Mesodermal cell (in vitro differentiated cells): ENCODE data around the gene FANCE.
"Not testable (repeated sequence)": the region's sequence is repeated elsewhere in the genome, so short reads cannot be mapped to it uniquely, and the experiment has no call there.

Experiments used
- H3K27ac ChIP-seq: 2 replicates; pipeline ENCODE4 v1.7.0; 2013; ENCODE audit warnings: mild to moderate bottlenecking, low read depth, low read length, moderate library complexity; ENCODE audit not compliant: severe bottlenecking
- H3K36me3 ChIP-seq: 2 replicates; pipeline ENCODE4 v1.7.1; 2013; ENCODE audit warnings: mild to moderate bottlenecking, low read length, moderate library complexity; ENCODE audit not compliant: control insufficient read depth, insufficient read depth
- H3K4me1 ChIP-seq: one replicate; pipeline ENCODE4 v1.7.1; 2013; ENCODE audit warnings: mild to moderate bottlenecking, low read length; ENCODE audit not compliant: insufficient read depth, control insufficient read depth, poor library complexity, severe bottlenecking
- H3K4me3 ChIP-seq: 2 replicates; pipeline ENCODE4 v1.7.0; 2013; ENCODE audit warnings: low read length, control low read depth, mild to moderate bottlenecking; ENCODE audit not compliant: insufficient read depth, poor library complexity, severe bottlenecking; ENCODE audit errors: extremely low read depth
- H3K9me3 ChIP-seq: 2 replicates; pipeline ENCODE4 v1.7.1; 2013; ENCODE audit warnings: mild to moderate bottlenecking, low read length, moderate library complexity; ENCODE audit not compliant: control insufficient read depth
- WGBS, 2 experiments: methylation state at CpG; one replicate each; pipeline ENCODE4 v1.1.5; 2013; ENCODE audit warnings: missing lambda C conversion rate in 2 of 2; ENCODE audit not compliant: insufficient coverage in 2 of 2; 5-methylcytosine and 5-hydroxymethylcytosine counted together

FANCE gene

DNA sequence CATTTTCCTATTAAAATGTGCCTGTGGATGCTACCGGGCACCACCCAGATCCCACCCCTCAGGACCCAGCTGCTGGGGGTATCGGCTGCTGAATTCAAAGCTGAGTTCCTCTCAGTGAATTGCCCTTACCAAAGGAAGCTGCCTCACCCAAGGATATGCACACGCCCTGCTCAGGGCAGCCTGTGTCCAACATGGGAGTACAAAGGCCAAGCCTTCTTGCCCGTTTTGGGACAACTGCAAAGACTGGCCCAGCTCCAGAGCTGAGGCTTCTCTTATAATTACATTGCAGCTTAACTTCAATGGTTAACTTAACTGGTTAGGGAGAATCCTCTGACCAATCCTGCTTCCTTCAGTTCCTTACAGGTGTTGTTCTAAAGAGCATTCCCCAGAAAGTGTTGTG is 19.8 kb upstream of the FANCE start:
- peaks cover 4% of the 10 kb centered on the region for H3K4me1 ChIP-seq
- H3K27ac ChIP-seq: no peak overlapping the region
- WGBS, 2 experiments: 91 to 94% methylated on average over 4 of the region's 4 CpGs
- H3K36me3 ChIP-seq: peaks cover 3% of the 10 kb centered on the region
- peaks cover 14% of the 10 kb centered on the region for H3K9me3 ChIP-seq
- H3K4me3 ChIP-seq: no peak overlapping the region

DNA sequence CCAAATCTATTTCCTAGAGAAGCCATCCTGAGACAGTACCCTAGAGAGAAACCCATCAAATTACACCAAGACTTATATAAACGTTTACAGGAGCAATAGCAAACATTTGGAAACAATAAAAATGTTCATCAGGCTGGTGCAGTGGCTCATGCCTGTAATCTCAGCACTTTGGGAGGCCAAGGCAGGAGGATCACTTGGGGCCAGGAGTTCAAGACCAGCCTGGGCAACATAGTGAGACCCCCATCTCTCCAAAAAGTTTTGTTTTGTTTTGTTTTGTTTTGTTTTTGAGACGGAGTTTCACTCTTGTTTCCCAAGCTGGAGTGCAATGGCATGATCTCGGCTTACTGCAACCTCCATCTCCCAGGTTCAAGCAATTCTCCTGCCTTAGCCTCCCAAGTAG is 19.4 kb upstream of the FANCE start:
- H3K9me3 ChIP-seq: peaks cover 14% of the 10 kb centered on the region
- not testable (repeated sequence) for H3K4me1 ChIP-seq, H3K4me3 ChIP-seq, H3K27ac ChIP-seq, H3K36me3 ChIP-seq
- WGBS, 2 experiments: 83 to 86% methylated on average over 1 to 3 of the region's 3 CpGs

DNA sequence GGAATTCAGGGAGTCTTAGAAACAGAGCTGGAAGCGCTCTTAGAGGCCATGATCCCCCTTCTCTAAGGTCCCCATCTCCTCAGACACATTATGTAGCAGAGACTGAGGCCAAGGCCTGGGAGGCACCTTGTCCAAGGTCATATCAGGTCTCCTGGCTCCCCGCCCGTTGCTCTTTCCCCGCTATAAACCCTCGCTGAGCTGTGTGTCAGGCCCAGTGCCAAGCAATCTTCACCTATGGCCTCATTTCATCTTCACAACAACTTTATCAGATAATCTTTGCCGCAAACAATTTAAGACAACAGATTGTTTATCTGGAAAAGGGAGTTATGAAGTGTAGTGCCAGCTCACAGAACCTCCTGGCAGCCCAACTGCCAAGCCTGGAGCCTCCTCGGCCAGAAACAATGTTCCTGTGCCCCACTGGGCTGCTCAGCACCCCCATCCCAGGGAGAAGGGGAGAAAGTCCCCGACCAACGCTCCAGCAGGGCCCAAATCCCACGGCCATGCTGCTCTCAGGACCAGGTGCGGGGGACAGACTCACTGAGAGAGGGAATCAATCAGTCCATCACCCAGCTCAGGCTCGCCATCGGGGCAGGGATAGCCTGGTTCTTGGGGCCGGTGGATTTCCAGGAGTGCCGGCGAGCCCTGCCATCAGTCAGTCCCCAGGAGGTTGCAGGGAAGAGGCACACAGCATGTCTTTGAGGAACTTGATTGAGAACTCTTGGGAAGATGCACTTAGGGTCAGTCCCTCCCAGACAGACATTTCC is 16.9 kb upstream of the FANCE start:
- no peak overlapping the region for H3K4me3 ChIP-seq
- WGBS, 2 experiments: 91 to 95% methylated on average over 13 to 15 of the region's 16 CpGs
- H3K36me3 ChIP-seq: no peaks in the 10 kb centered on the region
- no peaks in the 10 kb centered on the region for H3K4me1 ChIP-seq
- no peak overlapping the region for H3K27ac ChIP-seq
- H3K9me3 ChIP-seq: no peaks in the 10 kb centered on the region

DNA sequence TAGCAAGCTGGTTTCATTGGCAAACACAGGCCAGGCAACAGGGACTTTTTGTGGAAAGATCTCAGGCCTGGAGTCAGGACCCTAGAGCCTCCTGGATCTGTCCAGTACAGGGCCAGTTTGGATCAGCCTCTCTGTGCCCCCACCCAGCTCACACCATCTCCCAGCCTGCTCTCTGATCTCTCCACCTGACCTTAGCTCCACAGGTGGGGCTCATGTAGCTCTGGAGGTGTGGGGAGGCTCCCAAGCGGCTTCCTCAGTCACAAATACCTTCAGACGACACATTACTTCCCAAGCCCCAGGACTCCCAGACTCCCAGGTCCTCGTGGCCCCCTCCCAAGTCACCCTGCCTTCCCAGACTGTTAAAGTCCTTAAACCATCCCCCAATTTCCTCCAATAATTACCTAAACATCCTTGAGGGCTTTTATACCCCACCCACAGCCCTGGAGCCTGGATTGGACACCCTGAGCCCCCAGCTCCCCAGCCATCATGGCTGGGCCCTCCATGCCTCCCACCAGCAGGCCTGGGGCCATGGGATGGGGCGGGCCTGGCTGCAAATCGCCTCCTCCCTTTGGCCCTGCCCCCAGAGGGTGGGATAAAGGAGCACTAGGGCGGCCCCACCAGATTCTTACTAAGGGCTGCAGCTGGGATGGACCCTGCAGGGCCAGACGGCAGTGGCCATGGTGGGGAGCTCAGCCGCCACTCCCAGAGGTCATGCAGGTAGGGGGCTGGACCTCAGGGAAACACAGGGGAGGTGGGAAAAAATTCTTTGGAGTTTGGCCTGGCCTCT is 15.9 kb upstream of the FANCE start:
- Histone ChIP-seq H3K36me3 (no peaks in the 10 kb centered on the region), H3K9me3 (no peaks in the 10 kb centered on the region), H3K4me3 (no peak overlapping the region), H3K27ac (no peak overlapping the region), H3K4me1 (no peaks in the 10 kb centered on the region)
- 76 to 82% methylated on average over 4 to 8 of the region's 8 CpGs for WGBS, 2 experiments

DNA sequence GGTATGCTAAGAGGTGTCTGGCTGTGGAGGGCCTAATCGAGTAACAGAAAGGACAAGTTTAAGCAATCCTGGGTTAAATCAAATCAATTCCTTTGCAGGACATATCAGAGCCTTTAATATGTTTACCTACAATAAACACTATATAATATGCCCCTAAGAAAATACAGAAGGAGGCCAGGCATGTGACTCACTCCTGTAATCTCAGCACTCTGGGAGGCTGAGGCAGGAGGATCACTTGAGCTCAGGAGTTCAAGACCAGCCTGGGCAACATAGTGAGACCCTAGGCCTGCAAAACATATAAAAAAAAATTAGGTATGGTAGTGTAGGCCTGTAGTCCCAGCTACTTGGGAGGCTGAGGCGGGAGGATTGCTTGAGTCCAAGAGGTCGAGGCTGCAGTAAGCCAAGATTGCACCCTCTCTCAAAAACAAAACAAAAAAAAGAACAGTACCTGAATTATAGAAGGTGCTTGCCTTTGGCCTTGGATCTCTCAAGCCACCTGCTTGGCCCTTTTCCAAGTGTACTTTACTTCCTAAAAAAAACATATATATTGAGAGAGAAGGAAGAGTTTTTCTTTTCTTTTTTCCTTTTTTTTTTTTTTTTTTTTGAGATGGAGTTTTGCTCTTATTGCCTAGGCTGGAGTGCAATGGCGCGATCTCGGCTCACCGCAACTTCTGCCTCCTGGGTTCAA is 13.6 kb upstream of the FANCE start:
- WGBS, 2 experiments: 100% methylated on average over 1 of the region's 7 CpGs; no CpG with 5 or more reads in 1 of the 2 experiments
- not testable (repeated sequence) for H3K36me3 ChIP-seq, H3K9me3 ChIP-seq, H3K4me3 ChIP-seq, H3K27ac ChIP-seq, H3K4me1 ChIP-seq

DNA sequence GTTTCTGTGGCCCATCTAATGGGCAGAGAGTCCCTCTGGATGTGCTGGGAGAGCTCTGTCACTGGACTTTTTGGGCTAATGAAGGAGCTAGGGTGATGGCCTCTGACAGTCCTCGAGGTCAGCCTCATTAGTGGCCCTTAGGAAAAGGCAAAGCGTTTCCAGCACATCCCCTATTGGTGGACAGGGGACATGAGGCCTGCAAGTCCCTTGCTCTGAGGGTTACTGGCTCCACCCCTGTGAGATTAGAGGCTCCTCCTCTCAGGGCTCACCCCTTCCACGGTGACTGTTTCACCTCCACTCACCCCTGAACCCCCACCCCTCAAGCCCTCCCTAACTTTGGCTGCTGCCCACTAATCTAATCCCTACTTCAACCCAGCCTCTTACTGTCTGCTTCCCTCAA is 12.8 kb upstream of the FANCE start:
- no peak overlapping the region for H3K4me3 ChIP-seq
- H3K27ac ChIP-seq: no peak overlapping the region
- H3K9me3 ChIP-seq: no peaks in the 10 kb centered on the region
- H3K36me3 ChIP-seq: no peaks in the 10 kb centered on the region
- WGBS, 2 experiments: 37 to 53% methylated on average over 3 of the region's 3 CpGs
- no peaks in the 10 kb centered on the region for H3K4me1 ChIP-seq

DNA sequence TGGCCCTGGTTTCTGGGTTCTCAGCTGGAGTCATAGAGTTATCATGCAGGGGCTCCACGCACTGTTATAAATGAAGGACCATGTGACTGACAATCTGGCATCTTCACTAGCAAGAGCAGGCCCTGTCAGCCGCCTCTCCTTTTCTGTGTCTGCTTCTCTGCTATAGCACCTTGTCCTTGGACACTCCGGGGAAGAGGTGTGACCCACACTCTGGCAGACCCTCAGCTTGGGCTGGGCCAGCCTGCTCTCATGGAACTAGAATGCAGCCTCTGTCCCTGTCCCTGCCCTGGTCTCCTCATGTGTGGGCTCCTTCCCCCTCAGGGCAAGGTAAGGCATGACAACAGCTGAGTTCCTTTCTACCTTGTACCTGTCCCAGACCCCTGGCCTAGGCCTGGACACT is 10.9 kb upstream of the FANCE start:
- no peak overlapping the region for H3K4me3 ChIP-seq
- no peak overlapping the region for H3K27ac ChIP-seq
- WGBS, 2 experiments: 76 to 78% methylated on average over 3 of the region's 3 CpGs
- no peaks in the 10 kb centered on the region for H3K4me1 ChIP-seq
- no peaks in the 10 kb centered on the region for H3K9me3 ChIP-seq
- H3K36me3 ChIP-seq: no peaks in the 10 kb centered on the region

DNA sequence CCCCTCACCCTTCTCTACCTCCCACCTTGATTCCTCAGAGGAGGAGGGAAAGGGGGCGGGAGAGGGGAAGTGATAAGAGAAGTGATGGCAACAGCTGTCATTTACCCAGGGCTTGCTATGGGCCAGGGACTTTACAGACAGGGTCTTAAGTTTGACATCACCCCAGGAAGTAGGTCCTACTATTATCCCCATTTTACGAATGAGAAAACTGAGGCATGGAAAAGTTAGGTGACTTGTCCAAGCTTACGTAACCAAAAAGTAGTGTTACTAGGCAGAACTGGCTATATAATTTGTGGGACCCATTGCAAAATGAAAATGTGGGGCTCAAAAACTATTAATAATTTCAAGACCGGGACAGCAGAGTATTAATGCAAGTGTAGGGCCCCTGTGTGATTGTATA is 10.5 kb upstream of the FANCE start:
- Histone ChIP-seq H3K4me1 (no peaks in the 10 kb centered on the region), H3K4me3 (no peak overlapping the region), H3K36me3 (no peaks in the 10 kb centered on the region), H3K27ac (no peak overlapping the region), H3K9me3 (no peaks in the 10 kb centered on the region)
- WGBS, 2 experiments: 100% methylated on average over 3 of the region's 4 CpGs

DNA sequence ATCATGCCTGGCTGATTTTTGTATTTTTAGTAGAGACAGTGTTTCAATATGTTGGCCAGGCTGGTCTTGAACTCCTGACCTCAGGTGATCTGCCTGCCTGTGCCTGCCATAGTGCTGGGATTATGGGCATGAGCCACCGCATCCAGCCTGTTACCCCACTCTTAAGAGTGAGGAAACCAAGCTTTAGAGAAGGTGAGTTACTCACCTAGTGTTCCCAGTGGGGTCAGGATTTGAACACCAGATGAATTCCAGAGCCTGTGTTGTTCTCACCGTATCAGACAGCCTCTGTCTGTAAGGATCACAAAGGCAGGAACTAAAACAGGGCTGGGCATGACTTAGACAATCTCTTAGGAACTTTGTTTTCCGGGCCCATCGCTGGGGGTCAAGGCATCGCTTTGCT is 9.4 kb upstream of the FANCE start:
- Histone ChIP-seq H3K9me3 (no peaks in the 10 kb centered on the region), H3K27ac (no peak overlapping the region), H3K4me1 (no peaks in the 10 kb centered on the region), H3K4me3 (no peak overlapping the region), H3K36me3 (no peaks in the 10 kb centered on the region)
- WGBS, 2 experiments: 92 to 97% methylated on average over 5 of the region's 5 CpGs

DNA sequence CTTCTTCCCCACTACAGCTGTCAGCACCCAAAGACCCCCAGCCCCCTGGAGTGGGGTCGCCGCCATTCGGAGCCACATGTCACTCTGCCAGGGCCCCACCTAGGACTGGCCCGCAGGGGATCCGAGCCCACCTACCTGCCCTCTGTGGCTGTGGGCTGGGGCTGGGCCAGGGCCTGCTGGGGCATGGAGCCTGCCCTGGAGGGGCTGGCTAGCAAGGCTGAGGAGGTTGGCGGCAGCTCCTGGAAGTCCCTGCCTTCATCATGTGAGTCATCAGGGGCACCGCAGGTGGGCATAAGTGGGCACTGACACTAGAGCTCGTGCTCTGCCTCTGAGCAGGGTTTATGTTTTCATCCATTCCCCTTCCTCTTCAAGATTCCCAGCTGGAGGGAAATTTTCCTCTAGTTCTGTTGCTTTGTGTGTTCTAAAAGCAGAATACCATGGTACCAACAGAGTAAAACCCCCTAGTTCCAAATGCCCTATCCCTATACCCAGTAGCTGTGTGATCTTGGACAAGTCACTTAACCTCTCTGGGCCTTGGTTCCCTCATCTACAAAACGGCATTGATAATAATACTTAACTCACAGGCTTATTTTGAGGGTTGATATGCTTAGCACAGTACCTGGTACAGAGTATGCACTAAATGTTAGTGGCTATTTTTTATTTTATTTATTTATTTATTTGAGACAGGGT is 8.7 kb upstream of the FANCE start:
- no peaks in the 10 kb centered on the region for H3K36me3 ChIP-seq
- H3K4me3 ChIP-seq: no peak overlapping the region
- no peak overlapping the region for H3K27ac ChIP-seq
- WGBS, 2 experiments: 90 to 91% methylated on average over 3 to 4 of the region's 9 CpGs
- no peaks in the 10 kb centered on the region for H3K9me3 ChIP-seq
- no peaks in the 10 kb centered on the region for H3K4me1 ChIP-seq
